ENCODE results near the gene QSOX2.

QSOX2 gene

GRCh38 chr9:136219276-136219675, 26.3 kb downstream of the QSOX2 start:
- Mint-ChIP-seq H3K36me3 (peaks cover 5% of the 10 kb centered on the region), H3K27ac (no peak overlapping the region), H3K4me3 (no peak overlapping the region), H3K9me3 (ENCODE audit: low read depth) (no peaks in the 10 kb centered on the region), H3K4me1 (ENCODE audit: low read depth) (no peaks in the 10 kb centered on the region), H3K27me3 (no peaks in the 10 kb centered on the region)

GRCh38 chr9:136218673-136219072, 26.9 kb downstream of the QSOX2 start:
- no peaks in the 10 kb centered on the region for H3K4me1 Mint-ChIP-seq (ENCODE audit: low read depth)
- no peaks in the 10 kb centered on the region for H3K9me3 Mint-ChIP-seq (ENCODE audit: low read depth)
- H3K36me3 Mint-ChIP-seq: peaks cover 8% of the 10 kb centered on the region
- H3K27ac Mint-ChIP-seq: no peak overlapping the region
- H3K27me3 Mint-ChIP-seq: no peaks in the 10 kb centered on the region
- H3K4me3 Mint-ChIP-seq: no peak overlapping the region

- Mint-ChIP-seq H3K4me1 (ENCODE audit: low read depth) (no peaks in the 10 kb centered on the region), H3K4me3 (no peak overlapping the region), H3K36me3 (peaks cover 9% of the 10 kb centered on the region), H3K9me3 (ENCODE audit: low read depth) (no peaks in the 10 kb centered on the region), H3K27me3 (no peaks in the 10 kb centered on the region), H3K27ac (no peak overlapping the region)
Measured at GRCh38 chr9:136218271-136218670, 27.3 kb downstream of the QSOX2 start.

- no peak overlapping the region for H3K27ac Mint-ChIP-seq
- H3K27me3 Mint-ChIP-seq: no peaks in the 10 kb centered on the region
- H3K36me3 Mint-ChIP-seq: peaks cover 9% of the 10 kb centered on the region
- no peak overlapping the region for H3K4me3 Mint-ChIP-seq
- no peaks in the 10 kb centered on the region for H3K9me3 Mint-ChIP-seq (ENCODE audit: low read depth)
- H3K4me1 Mint-ChIP-seq (ENCODE audit: low read depth): no peaks in the 10 kb centered on the region
Measured at GRCh38 chr9:136216541-136217244, 28.9 kb downstream of the QSOX2 start.

GRCh38 chr9:136213733-136214132, 31.9 kb downstream of the QSOX2 start:
- H3K27ac Mint-ChIP-seq: no peak overlapping the region
- no peak overlapping the region for H3K4me3 Mint-ChIP-seq
- H3K36me3 Mint-ChIP-seq: peaks cover 9% of the 10 kb centered on the region
- H3K4me1 Mint-ChIP-seq (ENCODE audit: low read depth): no peaks in the 10 kb centered on the region
- H3K9me3 Mint-ChIP-seq (ENCODE audit: low read depth): no peaks in the 10 kb centered on the region
- no peaks in the 10 kb centered on the region for H3K27me3 Mint-ChIP-seq

- no peak overlapping the region for H3K27ac Mint-ChIP-seq
- H3K4me3 Mint-ChIP-seq: no peak overlapping the region
- H3K27me3 Mint-ChIP-seq: no peaks in the 10 kb centered on the region
- H3K4me1 Mint-ChIP-seq (ENCODE audit: low read depth): no peaks in the 10 kb centered on the region
- no peaks in the 10 kb centered on the region for H3K9me3 Mint-ChIP-seq (ENCODE audit: low read depth)
- H3K36me3 Mint-ChIP-seq: peaks cover 9% of the 10 kb centered on the region
Measured at GRCh38 chr9:136212345-136212950, 33.2 kb downstream of the QSOX2 start.

GRCh38 chr9:136211441-136212344, 33.9 kb downstream of the QSOX2 start:
- Mint-ChIP-seq H3K27me3 (no peaks in the 10 kb centered on the region), H3K9me3 (ENCODE audit: low read depth) (no peaks in the 10 kb centered on the region), H3K36me3 (peaks cover 14% of the 10 kb centered on the region), H3K27ac (no peak overlapping the region), H3K4me3 (no peak overlapping the region), H3K4me1 (ENCODE audit: low read depth) (no peaks in the 10 kb centered on the region)

GRCh38 chr9:136211006-136211405, 34.6 kb downstream of the QSOX2 start:
- peaks cover 2% of the 10 kb centered on the region for H3K4me1 Mint-ChIP-seq (ENCODE audit: low read depth)
- no peak overlapping the region for H3K27ac Mint-ChIP-seq
- no peaks in the 10 kb centered on the region for H3K9me3 Mint-ChIP-seq (ENCODE audit: low read depth)
- no peak overlapping the region for H3K4me3 Mint-ChIP-seq
- H3K36me3 Mint-ChIP-seq: peaks cover 16% of the 10 kb centered on the region
- peaks cover 1% of the 10 kb centered on the region for H3K27me3 Mint-ChIP-seq

- Mint-ChIP-seq H3K4me1 (ENCODE audit: low read depth) (peaks cover 2% of the 10 kb centered on the region), H3K9me3 (ENCODE audit: low read depth) (no peaks in the 10 kb centered on the region), H3K4me3 (no peak overlapping the region), H3K36me3 (peaks cover 15% of the 10 kb centered on the region), H3K27ac (no peak overlapping the region), H3K27me3 (peaks cover 2% of the 10 kb centered on the region)
Measured at GRCh38 chr9:136210276-136210675, 35.3 kb downstream of the QSOX2 start.

- Mint-ChIP-seq H3K27me3 (peaks cover 2% of the 10 kb centered on the region), H3K36me3 (peaks cover 13% of the 10 kb centered on the region), H3K9me3 (ENCODE audit: low read depth) (no peaks in the 10 kb centered on the region), H3K27ac (no peak overlapping the region), H3K4me1 (ENCODE audit: low read depth) (peaks cover 2% of the 10 kb centered on the region), H3K4me3 (no peak overlapping the region)
Measured at GRCh38 chr9:136209786-136210185, 35.8 kb downstream of the QSOX2 start.

- Mint-ChIP-seq H3K27ac (no peak overlapping the region), H3K9me3 (ENCODE audit: low read depth) (no peaks in the 10 kb centered on the region), H3K27me3 (peaks cover 2% of the 10 kb centered on the region), H3K4me1 (ENCODE audit: low read depth) (peaks cover 2% of the 10 kb centered on the region), H3K4me3 (no peak overlapping the region), H3K36me3 (peaks cover 11% of the 10 kb centered on the region)
Measured at GRCh38 chr9:136209232-136209631, 36.4 kb downstream of the QSOX2 start.

- Mint-ChIP-seq H3K27me3 (peaks cover 5% of the 10 kb centered on the region), H3K27ac (no peak overlapping the region), H3K36me3 (peaks cover 8% of the 10 kb centered on the region)
Measured at GRCh38 chr9:136208675-136209074, 36.9 kb downstream of the QSOX2 start.

GRCh38 chr9:136207616-136208015, 38.0 kb downstream of the QSOX2 start:
- Mint-ChIP-seq H3K9me3 (ENCODE audit: low read depth) (no peaks in the 10 kb centered on the region), H3K4me1 (ENCODE audit: low read depth) (peaks cover 2% of the 10 kb centered on the region), H3K4me3 (no peak overlapping the region), H3K36me3 (peaks cover 8% of the 10 kb centered on the region), H3K27ac (no peak overlapping the region), H3K27me3 (peaks cover 5% of the 10 kb centered on the region)

More at GRCh38 chr9:136208675-136209074, 36.9 kb downstream of the QSOX2 start:
- H3K9me3 Mint-ChIP-seq (ENCODE audit: low read depth): no peaks in the 10 kb centered on the region
- peaks cover 2% of the 10 kb centered on the region for H3K4me1 Mint-ChIP-seq (ENCODE audit: low read depth)
- H3K4me3 Mint-ChIP-seq: no peak overlapping the region

GRCh38 chr9:136206602-136207275, 38.9 kb downstream of the QSOX2 start:
- no peaks in the 10 kb centered on the region for H3K9me3 Mint-ChIP-seq (ENCODE audit: low read depth)
- peaks cover 2% of the 10 kb centered on the region for H3K4me1 Mint-ChIP-seq (ENCODE audit: low read depth)
- peak overlapping the region; percentile 22 for H3K27ac Mint-ChIP-seq
- H3K36me3 Mint-ChIP-seq: peaks cover 8% of the 10 kb centered on the region
- H3K27me3 Mint-ChIP-seq: peaks cover 5% of the 10 kb centered on the region
- H3K4me3 Mint-ChIP-seq: no peak overlapping the region

GRCh38 chr9:136205707-136205992, 40.0 kb downstream of the QSOX2 start:
- Mint-ChIP-seq H3K27ac (no peak overlapping the region), H3K27me3 (peaks cover 7% of the 10 kb centered on the region), H3K4me3 (no peak overlapping the region), H3K9me3 (ENCODE audit: low read depth) (no peaks in the 10 kb centered on the region), H3K36me3 (peaks cover 8% of the 10 kb centered on the region), H3K4me1 (ENCODE audit: low read depth) (peaks cover 2% of the 10 kb centered on the region)

All from activated naive CD8-positive, alpha-beta T cell (primary cell).